ENCODE results near the gene C1orf159. TPM values are rescaled to one million over a fixed set of nuclear protein-coding genes. Genes with fewer than 3 reads are reported as not detected.
"Not testable (repeated sequence)": the region's sequence is repeated elsewhere in the genome, so short reads cannot be mapped to it uniquely, and the experiment has no call there.

Gene C1orf159
- total RNA-seq, 4 donors from 2014 or later, result 14.0 to 32.0 (median 22.7) TPM

GRCh38 chr1:1069056-1069710, 46.7 kb downstream of the C1orf159 start:
- H3K27ac ChIP-seq, result peak overlapping the region; percentile 76 to 94 (median 80)
- H3K36me3 ChIP-seq, result no peaks in the 10 kb centered on the region
- no peaks in the 10 kb centered on the region for H3K27me3 ChIP-seq
- H3K9me3 ChIP-seq, result no peaks in the 10 kb centered on the region
- DNase-seq, result peak; percentile 82 to 93 (median 93)
- H3K4me1 ChIP-seq, result peaks cover 0 to 32% (median 18%) of the 10 kb centered on the region in 4 donors
- TF ChIP-seq POLR2A (IDR thresholded peaks at IDR 0.05), result peak; percentile 39 to 55
- TF ChIP-seq CTCF (IDR thresholded peaks at IDR 0.05), result no peak
- peak overlapping the region; percentile 54 to 68 (median 60) for H3K4me3 ChIP-seq

GRCh38 chr1:1068517-1069055, 47.3 kb downstream of the C1orf159 start:
- peak overlapping the region; percentile 54 to 68 (median 60) for H3K4me3 ChIP-seq
- H3K27ac ChIP-seq, result peak overlapping the region; percentile 76 to 94 (median 80)
- H3K36me3 ChIP-seq, result no peaks in the 10 kb centered on the region
- no peaks in the 10 kb centered on the region for H3K27me3 ChIP-seq
- no peak for TF ChIP-seq CTCF (IDR thresholded peaks at IDR 0.05)
- TF ChIP-seq POLR2A (IDR thresholded peaks at IDR 0.05), result no peak
- peaks cover 3 to 31% (median 24%) of the 10 kb centered on the region in 4 donors for H3K4me1 ChIP-seq
- DNase-seq, result peak; percentile 83 to 95 (median 91)
- no peaks in the 10 kb centered on the region for H3K9me3 ChIP-seq

- peak overlapping the region; percentile 54 to 68 (median 60) for H3K4me3 ChIP-seq
- H3K27ac ChIP-seq, result peak overlapping the region; percentile 76 to 94 (median 80)
- H3K36me3 ChIP-seq, result no peaks in the 10 kb centered on the region
- H3K27me3 ChIP-seq, result peaks cover 0 to 4% of the 10 kb centered on the region in 2 donors
- H3K4me1 ChIP-seq, result peaks cover 3 to 32% (median 24%) of the 10 kb centered on the region in 4 donors
- TF ChIP-seq CTCF (IDR thresholded peaks at IDR 0.05) (no peak), POLR2A (IDR thresholded peaks at IDR 0.05) (no peak)
- DNase-seq, result no peak
- no peaks in the 10 kb centered on the region for H3K9me3 ChIP-seq
These were observed 47.9 kb downstream of the C1orf159 start for GRCh38 chr1:1067860-1068516.

- Histone ChIP-seq H3K36me3 (no peaks in the 10 kb centered on the region), H3K4me3 (no peak overlapping the region), H3K27me3 (peaks cover 0 to 10% of the 10 kb centered on the region in 2 donors), H3K4me1 (peaks cover 3 to 32% (median 25%) of the 10 kb centered on the region in 4 donors), H3K27ac (no peak overlapping the region), H3K9me3 (no peaks in the 10 kb centered on the region)
- TF ChIP-seq CTCF (IDR thresholded peaks at IDR 0.05) (no peak), POLR2A (IDR thresholded peaks at IDR 0.05) (no peak)
- no peak for DNase-seq
These were observed 48.5 kb downstream of the C1orf159 start for GRCh38 chr1:1067284-1067859.

GRCh38 chr1:1066403-1067283, 49.2 kb downstream of the C1orf159 start:
- no peak overlapping the region for H3K27ac ChIP-seq
- peaks cover 0 to 13% of the 10 kb centered on the region in 2 donors for H3K27me3 ChIP-seq
- no peaks in the 10 kb centered on the region for H3K36me3 ChIP-seq
- H3K9me3 ChIP-seq, result no peaks in the 10 kb centered on the region
- peaks cover 3 to 33% (median 27%) of the 10 kb centered on the region in 4 donors for H3K4me1 ChIP-seq
- H3K4me3 ChIP-seq, result no peak overlapping the region
- no peak for TF ChIP-seq POLR2A (IDR thresholded peaks at IDR 0.05)
- no peak for TF ChIP-seq CTCF (IDR thresholded peaks at IDR 0.05)
- no peak for DNase-seq

- not testable (repeated sequence) for H3K36me3 ChIP-seq, H3K4me3 ChIP-seq, H3K27ac ChIP-seq, DNase-seq, H3K9me3 ChIP-seq
- Histone ChIP-seq H3K4me1 (peaks cover 3 to 34% (median 27%) of the 10 kb centered on the region in 4 donors), H3K27me3 (peaks cover 0 to 20% of the 10 kb centered on the region in 2 donors)
These were observed 50.0 kb downstream of the C1orf159 start for GRCh38 chr1:1065940-1066304.
